Skeletal muscle cell (primary cell): ENCODE data around the gene C17orf58.
"Not testable (repeated sequence)": the region's sequence is repeated elsewhere in the genome, so short reads cannot be mapped to it uniquely, and the experiment has no call there.

ENCODE experiments used
- DNase-seq: peaks from one replicate; pipeline ENCODE4 v3.0.0-alpha.2; 2010; ENCODE audit warnings: low read depth
- H3K4me3 ChIP-seq: 2 replicates; pipeline ENCODE4 v1.5.1; 2011; ENCODE audit warnings: low read depth, mild to moderate bottlenecking, control low read depth, low read length, moderate library complexity

Gene C17orf58

GRCh38 chr17:68011199-68011665 lies 15.0 kb upstream of the C17orf58 start:
- DNase-seq, result no peak

GRCh38 chr17:68006797-68007196 lies 10.5 kb upstream of the C17orf58 start:
- H3K4me3 ChIP-seq, result no peak overlapping the region
- DNase-seq, result no peak

More at GRCh38 chr17:68011199-68011665, 15.0 kb upstream of the C17orf58 start:
- H3K4me3 ChIP-seq, result peak overlapping the region; percentile 18

DNA sequence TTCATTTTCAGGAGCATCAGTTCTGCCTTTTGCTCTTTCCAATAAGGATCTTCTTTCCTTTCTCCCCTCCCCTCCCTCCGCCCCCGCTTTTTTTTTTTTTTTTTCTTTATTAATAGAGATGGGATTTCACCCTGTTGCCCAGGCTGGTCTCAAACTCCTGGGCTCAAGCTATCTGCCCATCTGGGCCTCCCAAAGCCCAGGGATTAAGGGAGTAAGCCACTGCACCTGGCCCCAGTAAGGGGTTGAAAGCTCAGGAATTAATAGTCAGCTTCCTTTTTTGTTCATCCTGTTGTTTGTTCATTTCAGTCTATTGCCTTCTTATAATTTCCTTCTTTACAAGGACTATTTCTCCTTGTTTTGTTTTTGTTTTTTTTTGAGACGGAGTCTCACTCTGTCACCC lies 7.9 kb upstream of the C17orf58 start:
- no peak for DNase-seq
- H3K4me3 ChIP-seq, result no peak overlapping the region

DNA sequence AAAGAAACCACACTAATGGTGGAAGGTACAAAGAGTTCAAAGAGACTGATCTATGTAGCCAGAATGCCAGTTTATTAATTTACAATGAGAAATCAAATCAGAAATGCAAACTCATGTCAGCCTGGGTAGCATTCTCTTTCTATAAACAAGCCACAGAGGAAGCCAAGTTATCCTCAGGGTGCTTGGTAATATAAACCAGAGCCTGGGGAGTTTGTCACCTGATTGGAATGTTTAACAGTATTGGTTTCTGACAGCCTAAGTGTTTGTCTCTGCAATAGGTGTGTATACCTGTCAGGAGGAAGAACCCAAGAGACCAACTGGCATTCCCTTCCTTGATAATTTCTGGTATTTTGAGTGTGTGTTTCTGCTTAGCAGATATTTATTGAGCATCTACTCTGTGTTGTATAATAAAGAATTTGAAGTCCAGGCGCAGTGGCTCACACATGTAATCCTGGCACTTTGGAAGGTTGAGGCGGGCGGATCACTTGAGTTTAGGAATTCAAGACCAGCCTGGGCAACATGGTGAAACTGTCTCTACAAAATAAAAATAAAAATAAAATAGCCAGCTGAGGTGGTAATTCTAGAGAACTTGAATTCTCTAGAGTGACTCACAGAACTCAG lies 3.1 kb upstream of the C17orf58 start:
- no peak overlapping the region for H3K4me3 ChIP-seq
- no peak for DNase-seq

DNA sequence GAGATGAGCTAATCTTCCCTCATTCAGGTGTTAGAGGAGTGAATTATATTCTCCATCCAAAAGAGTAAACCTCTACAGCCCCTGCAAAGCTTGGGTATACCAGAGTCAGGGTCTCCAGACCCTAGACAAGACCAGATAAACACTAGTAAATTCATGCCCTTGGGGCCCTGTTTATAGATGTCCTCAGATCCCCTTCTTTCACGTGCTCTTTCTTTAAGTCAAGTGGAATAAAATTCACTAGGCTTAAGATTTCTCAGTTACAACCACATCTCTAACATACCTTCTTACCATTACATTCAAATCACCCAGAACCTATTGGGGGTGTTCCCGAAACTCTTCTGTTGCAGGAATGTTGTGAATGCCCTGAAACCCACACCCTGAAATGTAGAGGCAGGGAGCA lies 2.2 kb upstream of the C17orf58 start:
- H3K4me3 ChIP-seq, result no peak overlapping the region
- no peak for DNase-seq

GRCh38 chr17:67995570-67996263 lies 552 bp downstream of the C17orf58 start:
- no peak for DNase-seq
- peak overlapping the region; percentile 55 for H3K4me3 ChIP-seq

- DNase-seq, result peak; percentile 76
- H3K4me3 ChIP-seq, result peak overlapping the region; percentile 55
These were observed 1.3 kb downstream of the C17orf58 start for GRCh38 chr17:67994817-67995569.

- peak overlapping the region; percentile 61 for H3K4me3 ChIP-seq
- DNase-seq, result no peak
These were observed 2.3 kb downstream of the C17orf58 start for GRCh38 chr17:67993998-67994361.

GRCh38 chr17:67993153-67993997 lies 2.9 kb downstream of the C17orf58 start:
- DNase-seq, result peak; percentile 49
- peak overlapping the region; percentile 68 for H3K4me3 ChIP-seq

- DNase-seq, result no peak
- H3K4me3 ChIP-seq, result peak overlapping the region; percentile 68
These were observed 3.6 kb downstream of the C17orf58 start for GRCh38 chr17:67992548-67993152.

DNA sequence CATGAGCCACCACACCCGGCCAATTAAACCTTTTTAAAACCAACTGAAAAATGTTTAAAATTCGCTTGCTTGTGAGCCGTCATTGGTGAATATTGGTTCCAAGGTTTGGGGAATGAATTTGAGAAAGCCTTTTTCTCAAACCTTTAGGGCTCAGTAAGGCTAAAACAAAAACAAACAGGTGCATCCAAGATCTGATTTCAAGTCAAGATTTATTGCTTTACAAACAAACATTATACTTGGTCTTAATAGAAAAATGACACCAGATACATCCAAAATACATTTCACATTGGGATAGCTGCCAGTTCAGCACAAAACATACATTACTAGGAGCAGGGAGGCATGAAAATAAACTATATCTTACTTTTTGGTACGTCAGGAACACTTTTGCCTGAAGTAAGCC lies 5.4 kb downstream of the C17orf58 start:
- no peak for DNase-seq
- H3K4me3 ChIP-seq, result no peak overlapping the region

DNA sequence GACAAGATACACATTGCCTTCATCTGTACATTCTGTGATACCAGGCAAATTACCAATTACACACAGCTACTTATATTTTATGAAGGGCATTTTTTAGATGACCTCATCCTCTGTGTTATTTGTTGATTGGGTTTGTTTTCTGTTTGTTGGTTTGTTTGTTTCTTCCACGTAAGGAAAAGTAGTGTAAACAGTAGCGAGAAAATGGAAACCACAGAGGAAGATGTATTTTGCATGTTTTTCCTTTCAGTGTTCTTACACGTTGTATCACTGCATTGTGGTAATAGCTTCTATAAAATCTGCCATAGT lies 12.9 kb downstream of the C17orf58 start:
- H3K4me3 ChIP-seq, result no peak overlapping the region
- DNase-seq, result no peak

- DNase-seq, result no peak
These were observed 13.4 kb downstream of the C17orf58 start for GRCh38 chr17:67982686-67983382.

DNA sequence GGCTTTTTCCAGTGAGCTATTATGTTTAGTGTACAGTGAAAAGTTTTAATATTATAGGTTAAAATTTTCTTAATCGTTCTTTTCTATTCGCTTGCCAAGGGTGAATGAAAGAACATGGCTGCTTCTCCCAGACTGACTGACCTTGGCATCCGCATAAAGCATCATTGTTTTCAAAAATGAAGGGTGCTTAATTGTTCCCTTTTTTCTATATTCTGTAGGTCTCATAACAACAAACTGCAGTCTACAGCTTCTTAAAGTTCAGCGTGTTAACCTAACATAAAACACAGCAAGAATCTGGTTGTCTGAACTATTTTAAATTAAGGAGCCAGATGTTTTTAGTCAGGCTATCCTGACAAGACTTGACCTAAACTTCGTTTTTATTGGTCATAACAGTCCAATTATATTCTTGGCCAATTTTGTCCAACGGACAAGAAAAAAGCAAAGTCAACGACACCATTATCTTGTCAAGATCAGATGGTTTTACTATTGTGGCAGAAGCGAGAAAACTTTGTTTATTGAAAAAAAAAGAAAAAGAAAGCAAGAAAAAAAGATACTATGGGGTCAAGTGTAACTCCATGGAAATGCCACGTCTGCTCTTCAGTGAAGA lies 14.1 kb downstream of the C17orf58 start:
- no peak for DNase-seq
- no peak overlapping the region for H3K4me3 ChIP-seq

More at GRCh38 chr17:67982686-67983382, 13.4 kb downstream of the C17orf58 start:
- no peak overlapping the region for H3K4me3 ChIP-seq

DNA sequence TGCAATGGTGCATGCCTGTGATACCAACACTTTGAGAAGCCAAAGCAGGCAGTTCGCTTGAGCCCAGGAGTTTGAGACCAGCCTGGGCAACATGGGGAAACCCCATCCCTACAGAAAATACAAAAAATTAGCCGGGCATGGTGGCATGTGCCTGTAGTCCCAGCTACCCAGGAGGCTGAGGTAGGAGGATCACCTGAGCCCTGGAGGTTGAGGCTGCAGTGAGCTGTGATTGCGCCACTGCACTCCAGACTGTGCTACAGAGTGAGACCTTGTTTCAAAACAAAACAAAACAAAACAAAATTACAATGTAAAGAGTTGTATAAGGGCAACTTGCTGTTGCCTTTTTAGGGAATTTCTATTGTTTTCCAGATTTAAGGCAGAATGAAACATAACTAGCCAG lies 15.4 kb downstream of the C17orf58 start:
- not testable (repeated sequence) for DNase-seq, H3K4me3 ChIP-seq

- no peak overlapping the region for H3K4me3 ChIP-seq
- DNase-seq, result no peak
These were observed 15.8 kb downstream of the C17orf58 start for GRCh38 chr17:67980456-67980855.

DNA sequence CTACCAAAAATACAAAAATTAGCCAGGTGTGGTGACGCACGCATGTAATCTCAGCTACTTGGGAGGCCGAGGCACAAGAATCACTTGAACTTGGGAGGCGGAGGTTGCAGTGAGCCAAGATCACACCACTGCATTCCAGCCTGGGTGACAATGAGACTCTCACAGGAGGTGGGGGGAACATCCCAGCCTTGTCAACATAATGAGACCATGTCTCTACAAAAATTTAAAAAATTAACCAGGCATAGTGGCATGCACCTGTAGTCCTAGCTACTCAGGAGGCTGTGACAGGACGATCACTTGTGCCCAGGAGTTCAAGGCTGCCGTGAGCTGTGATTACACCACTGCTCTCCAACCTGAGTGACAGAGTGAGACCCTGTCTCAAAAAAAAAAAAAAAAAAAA lies 20.0 kb downstream of the C17orf58 start:
- not testable (repeated sequence) for H3K4me3 ChIP-seq, DNase-seq

DNA sequence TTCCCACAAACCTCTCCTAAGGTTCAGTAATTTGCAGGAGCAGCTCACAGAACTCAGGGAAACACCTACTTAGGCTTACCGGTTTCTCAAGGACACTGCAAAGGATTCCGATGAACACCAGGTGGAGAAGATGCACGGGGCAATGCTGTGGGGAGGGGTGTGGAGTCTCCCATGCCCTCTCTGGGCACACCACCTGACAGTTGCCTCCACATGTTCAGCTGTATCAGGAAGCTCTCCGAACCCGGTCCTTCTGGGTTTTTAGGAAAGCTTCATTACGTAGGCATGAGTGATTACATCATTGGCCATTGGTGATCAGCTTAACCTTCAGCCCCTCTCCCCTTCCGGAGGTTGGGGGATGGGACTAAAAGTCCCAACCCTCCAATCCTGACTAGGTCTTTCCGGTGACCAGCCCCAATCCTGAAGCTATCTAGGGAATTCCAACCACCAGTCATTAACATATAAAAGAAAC lies 21.6 kb downstream of the C17orf58 start:
- H3K4me3 ChIP-seq, result no peak overlapping the region
- DNase-seq, result no peak
